Osteocyte (in vitro differentiated cells): Measurements from ENCODE around the gene POLR3E. TPM values are rescaled to one million over a fixed set of nuclear protein-coding genes. Genes with fewer than 3 reads are reported as not detected.
"Not testable (repeated sequence)": the region's sequence is repeated elsewhere in the genome, so short reads cannot be mapped to it uniquely, and the experiment has no call there.

Experiments used
- DNase-seq: peaks from one replicate; pipeline ENCODE4 v3.0.0; 2021; ENCODE audit warnings: mixed read lengths; ENCODE audit not compliant: unreplicated experiment; ENCODE audit errors: extremely low spot score
- H3K27ac Mint-ChIP-seq: one replicate; pipeline ENCODE4 v1.8.0; 2021; ENCODE audit warnings: mild to moderate bottlenecking, mixed read lengths; ENCODE audit not compliant: unreplicated experiment
- H3K27me3 Mint-ChIP-seq: one replicate; pipeline ENCODE4 v1.8.0; 2021; ENCODE audit warnings: mixed read lengths; ENCODE audit not compliant: unreplicated experiment
- H3K36me3 Mint-ChIP-seq: one replicate; pipeline ENCODE4 v1.8.0; 2021; ENCODE audit warnings: mixed read lengths; ENCODE audit not compliant: unreplicated experiment
- H3K4me1 Mint-ChIP-seq: one replicate; pipeline ENCODE4 v1.8.0; 2021; ENCODE audit warnings: mixed read lengths; ENCODE audit not compliant: unreplicated experiment
- H3K4me3 Mint-ChIP-seq: one replicate; pipeline ENCODE4 v1.8.0; 2021; ENCODE audit warnings: mild to moderate bottlenecking, moderate library complexity, mixed read lengths; ENCODE audit not compliant: unreplicated experiment
- H3K9me3 Mint-ChIP-seq: one replicate; pipeline ENCODE4 v1.8.0; 2021; ENCODE audit warnings: mixed read lengths; ENCODE audit not compliant: unreplicated experiment
- total RNA-seq: library from RNA; stranded (reverse); gene quantifications from 2 replicates; pipeline ENCODE4 v1.2.1, GENCODE V29; 2021
- TF ChIP-seq, protein P1 (sequence below): fragments of 200-600 bp; sonication (generic); IDR thresholded peaks from 2 replicates; pipeline ENCODE4 v1.5.0; 2021; ENCODE audit warnings: antibody characterized with exemption, mild to moderate bottlenecking, moderate library complexity

Gene POLR3E
- total RNA-seq, 1 donor from 2014 or later, result 34.4 TPM

DNA sequence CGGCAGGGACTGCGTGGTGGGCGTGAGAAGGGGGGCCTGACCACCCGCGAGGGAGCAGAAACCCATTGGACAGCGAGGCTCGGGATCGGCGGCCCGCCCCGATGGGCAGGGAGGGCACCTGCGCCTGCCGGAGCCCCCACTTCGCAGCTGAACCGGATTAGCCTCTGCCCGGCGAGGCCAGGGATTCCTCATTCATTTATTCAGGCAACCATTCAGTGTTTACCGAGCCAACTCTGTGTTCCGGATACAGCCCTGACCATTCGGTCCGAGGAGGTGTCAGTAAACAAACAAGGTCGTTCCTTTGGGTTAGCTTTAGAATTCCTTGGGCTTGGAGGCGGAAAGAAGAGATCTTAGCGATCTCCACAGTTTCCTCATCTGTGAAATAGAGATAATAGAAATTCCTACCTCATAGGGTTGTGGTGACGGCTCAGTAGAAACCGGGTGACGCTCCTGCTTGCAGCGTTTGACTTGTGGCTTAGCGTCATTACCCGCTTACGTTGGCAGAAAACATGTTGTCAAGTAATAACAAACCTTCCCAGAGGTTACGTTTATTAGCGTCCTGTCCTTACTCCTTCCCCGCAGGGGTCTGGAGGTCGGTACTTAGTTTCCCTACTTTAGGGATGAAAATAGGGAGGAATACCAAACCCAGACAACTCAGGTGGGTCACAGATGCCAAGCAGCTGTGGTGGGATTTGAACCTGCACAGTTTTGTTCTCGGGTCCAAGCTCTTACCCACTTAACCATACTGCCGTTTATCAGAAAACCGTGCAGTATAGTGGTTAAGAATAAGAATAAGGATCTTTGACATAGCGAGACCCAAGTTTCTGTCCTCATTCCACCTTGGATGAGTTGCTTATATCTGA, 893 bp downstream of the POLR3E start:
- H3K9me3 Mint-ChIP-seq, result no peaks in the 10 kb centered on the region
- peaks cover 4% of the 10 kb centered on the region for H3K36me3 Mint-ChIP-seq
- H3K27me3 Mint-ChIP-seq, result no peaks in the 10 kb centered on the region
- peaks cover 18% of the 10 kb centered on the region for H3K4me1 Mint-ChIP-seq
- TF ChIP-seq, protein P1, sequence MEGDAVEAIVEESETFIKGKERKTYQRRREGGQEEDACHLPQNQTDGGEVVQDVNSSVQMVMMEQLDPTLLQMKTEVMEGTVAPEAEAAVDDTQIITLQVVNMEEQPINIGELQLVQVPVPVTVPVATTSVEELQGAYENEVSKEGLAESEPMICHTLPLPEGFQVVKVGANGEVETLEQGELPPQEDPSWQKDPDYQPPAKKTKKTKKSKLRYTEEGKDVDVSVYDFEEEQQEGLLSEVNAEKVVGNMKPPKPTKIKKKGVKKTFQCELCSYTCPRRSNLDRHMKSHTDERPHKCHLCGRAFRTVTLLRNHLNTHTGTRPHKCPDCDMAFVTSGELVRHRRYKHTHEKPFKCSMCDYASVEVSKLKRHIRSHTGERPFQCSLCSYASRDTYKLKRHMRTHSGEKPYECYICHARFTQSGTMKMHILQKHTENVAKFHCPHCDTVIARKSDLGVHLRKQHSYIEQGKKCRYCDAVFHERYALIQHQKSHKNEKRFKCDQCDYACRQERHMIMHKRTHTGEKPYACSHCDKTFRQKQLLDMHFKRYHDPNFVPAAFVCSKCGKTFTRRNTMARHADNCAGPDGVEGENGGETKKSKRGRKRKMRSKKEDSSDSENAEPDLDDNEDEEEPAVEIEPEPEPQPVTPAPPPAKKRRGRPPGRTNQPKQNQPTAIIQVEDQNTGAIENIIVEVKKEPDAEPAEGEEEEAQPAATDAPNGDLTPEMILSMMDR, result no peak
- H3K27ac Mint-ChIP-seq, result peak overlapping the region; percentile 92
- H3K4me3 Mint-ChIP-seq, result peak overlapping the region; percentile 89
- peak; percentile 93 for DNase-seq

DNA sequence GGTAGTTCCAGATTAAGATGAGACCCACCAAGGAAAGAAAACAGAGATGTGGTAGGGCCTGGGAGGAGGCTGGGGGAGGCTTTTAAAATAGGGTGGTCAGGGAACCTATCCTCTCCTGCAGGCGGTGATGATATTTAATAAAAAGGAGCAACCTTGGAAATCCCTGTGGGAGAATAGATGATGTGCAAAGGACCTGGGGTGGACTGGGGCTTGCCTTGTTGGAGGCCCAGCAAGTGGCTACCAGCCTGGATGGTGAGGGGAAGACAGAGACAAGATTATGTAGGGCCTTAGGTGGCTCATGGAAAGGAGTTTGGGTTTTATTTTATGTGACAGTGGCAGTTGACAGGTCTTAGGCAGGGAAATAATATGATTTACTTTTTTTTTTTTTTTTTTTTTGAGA, 1.8 kb downstream of the POLR3E start:
- Mint-ChIP-seq H3K36me3 (peaks cover 7% of the 10 kb centered on the region), H3K27ac (peak overlapping the region; percentile 92), H3K4me3 (peak overlapping the region; percentile 89), H3K27me3 (no peaks in the 10 kb centered on the region), H3K4me1 (peaks cover 18% of the 10 kb centered on the region), H3K9me3 (no peaks in the 10 kb centered on the region)
- TF ChIP-seq, protein P1, result no peak
- no peak for DNase-seq

DNA sequence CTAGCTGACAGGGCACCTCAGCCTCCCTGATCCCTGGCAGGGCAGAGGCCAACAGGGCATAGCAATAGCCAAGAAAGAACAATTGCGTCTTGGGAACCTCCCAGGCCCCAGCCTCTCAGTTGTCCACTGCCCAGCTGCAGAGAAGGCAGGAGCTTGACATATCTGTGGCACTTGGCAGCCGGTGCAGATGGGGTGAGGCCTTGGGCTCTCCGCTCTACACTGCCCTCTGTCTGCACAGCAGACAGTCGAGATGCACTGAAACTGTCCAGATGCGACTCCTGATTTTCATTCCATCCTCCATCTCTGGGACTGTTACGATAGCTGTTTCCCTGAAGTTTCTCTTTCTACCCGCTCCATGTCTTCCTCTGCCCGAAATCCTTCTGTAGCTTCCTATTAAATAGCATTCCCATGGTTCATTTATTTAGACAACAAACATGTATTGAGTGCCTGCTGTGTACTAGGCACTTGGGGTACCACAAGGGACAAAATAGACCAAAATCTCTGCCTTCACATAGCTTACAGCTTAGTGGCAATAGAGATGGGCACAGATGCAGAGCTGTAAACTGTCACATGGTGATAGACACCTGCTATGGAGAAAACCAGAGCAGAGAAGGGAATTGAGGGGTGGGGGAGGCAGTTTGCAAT, 3.3 kb downstream of the POLR3E start:
- peaks cover 14% of the 10 kb centered on the region for H3K36me3 Mint-ChIP-seq
- peaks cover 18% of the 10 kb centered on the region for H3K4me1 Mint-ChIP-seq
- TF ChIP-seq, protein P1, result peak; percentile 71
- peak overlapping the region; percentile 1 for H3K27ac Mint-ChIP-seq
- no peaks in the 10 kb centered on the region for H3K9me3 Mint-ChIP-seq
- no peak overlapping the region for H3K4me3 Mint-ChIP-seq
- no peaks in the 10 kb centered on the region for H3K27me3 Mint-ChIP-seq
- no peak for DNase-seq

DNA sequence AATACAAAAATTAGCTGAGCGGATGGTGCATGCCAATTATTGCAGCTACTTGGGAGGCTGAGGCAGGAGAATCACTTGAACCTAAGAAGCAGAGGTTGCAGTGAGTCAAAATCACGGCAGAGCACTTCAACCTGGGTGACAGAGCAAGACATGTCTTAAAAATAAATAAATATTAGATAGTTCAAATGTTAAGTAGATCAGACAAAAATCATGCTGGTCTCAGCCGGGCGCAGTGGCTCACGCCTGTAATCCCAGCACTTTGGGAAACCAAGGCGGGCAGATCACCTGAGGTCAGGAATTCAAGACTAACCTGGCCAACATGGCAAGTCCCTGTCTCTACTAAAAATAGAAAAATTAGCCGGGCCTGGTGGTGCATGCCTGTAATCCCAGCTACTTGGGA, 4.2 kb downstream of the POLR3E start:
- not testable (repeated sequence) for H3K27ac Mint-ChIP-seq, DNase-seq, H3K27me3 Mint-ChIP-seq, H3K4me3 Mint-ChIP-seq, H3K9me3 Mint-ChIP-seq
- H3K4me1 Mint-ChIP-seq, result peaks cover 16% of the 10 kb centered on the region
- H3K36me3 Mint-ChIP-seq, result peaks cover 15% of the 10 kb centered on the region

DNA sequence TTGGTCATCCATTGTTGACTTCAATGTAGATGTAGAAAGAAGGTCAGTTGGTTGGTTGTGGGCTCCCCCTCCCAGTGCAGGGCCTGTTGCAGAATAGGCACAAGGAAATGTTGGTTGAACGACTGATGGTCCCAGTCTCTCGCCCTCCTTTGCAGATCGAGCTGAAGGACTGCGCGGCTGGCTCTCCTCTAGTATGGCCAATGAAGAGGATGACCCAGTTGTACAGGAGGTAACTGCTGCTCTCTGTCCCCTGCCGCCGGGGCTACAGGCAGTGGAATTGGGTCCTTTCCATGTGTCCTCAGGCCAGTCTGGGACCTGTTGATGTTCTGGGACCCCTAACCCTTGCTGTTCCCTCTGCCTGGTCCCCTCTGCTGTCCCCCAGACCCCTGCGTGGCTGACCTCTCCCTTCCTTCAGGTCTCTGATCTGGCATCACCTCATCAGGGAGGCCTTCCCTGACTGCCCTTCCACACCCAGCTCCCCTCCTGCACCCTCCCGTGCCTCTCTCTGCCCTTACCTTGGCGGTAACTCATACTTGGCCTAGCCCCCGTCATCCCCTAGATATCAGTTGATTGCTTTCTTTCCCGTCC, 5.7 kb downstream of the POLR3E start:
- TF ChIP-seq, protein P1, result no peak
- no peak for DNase-seq
- Mint-ChIP-seq H3K27ac (no peak overlapping the region), H3K36me3 (peaks cover 19% of the 10 kb centered on the region), H3K27me3 (no peaks in the 10 kb centered on the region), H3K4me3 (no peak overlapping the region), H3K4me1 (peaks cover 16% of the 10 kb centered on the region), H3K9me3 (no peaks in the 10 kb centered on the region)
